ENCODE measurements around the gene EFL1.
"Not testable (repeated sequence)": the region's sequence is repeated elsewhere in the genome, so short reads cannot be mapped to it uniquely, and the experiment has no call there.

DNA sequence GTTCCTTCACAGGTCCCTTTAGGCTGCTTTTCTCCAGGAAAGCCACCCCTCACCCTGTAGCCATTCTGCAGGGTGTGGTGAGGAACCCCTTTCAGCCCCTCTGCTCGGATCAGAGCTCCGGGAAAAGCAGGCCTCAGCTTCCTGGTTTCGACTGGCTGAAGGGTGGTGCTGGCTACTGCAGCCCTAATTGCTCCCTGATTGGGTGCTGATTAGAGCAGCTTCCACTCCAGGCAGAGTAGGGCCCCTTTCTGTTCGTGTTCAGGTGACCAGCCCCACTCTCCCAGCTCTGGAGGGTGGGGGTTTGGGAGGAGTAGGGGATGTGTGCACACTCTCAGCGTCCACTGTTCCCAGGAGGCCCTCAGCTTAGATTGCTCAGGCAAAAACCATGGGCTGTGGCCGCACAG, 37.0 kb upstream of the EFL1 start:
- TF ChIP-seq, protein P1, sequence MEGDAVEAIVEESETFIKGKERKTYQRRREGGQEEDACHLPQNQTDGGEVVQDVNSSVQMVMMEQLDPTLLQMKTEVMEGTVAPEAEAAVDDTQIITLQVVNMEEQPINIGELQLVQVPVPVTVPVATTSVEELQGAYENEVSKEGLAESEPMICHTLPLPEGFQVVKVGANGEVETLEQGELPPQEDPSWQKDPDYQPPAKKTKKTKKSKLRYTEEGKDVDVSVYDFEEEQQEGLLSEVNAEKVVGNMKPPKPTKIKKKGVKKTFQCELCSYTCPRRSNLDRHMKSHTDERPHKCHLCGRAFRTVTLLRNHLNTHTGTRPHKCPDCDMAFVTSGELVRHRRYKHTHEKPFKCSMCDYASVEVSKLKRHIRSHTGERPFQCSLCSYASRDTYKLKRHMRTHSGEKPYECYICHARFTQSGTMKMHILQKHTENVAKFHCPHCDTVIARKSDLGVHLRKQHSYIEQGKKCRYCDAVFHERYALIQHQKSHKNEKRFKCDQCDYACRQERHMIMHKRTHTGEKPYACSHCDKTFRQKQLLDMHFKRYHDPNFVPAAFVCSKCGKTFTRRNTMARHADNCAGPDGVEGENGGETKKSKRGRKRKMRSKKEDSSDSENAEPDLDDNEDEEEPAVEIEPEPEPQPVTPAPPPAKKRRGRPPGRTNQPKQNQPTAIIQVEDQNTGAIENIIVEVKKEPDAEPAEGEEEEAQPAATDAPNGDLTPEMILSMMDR (IDR thresholded peaks at IDR 0.05), result not testable (repeated sequence)
- TF ChIP-seq POLR2A (IDR thresholded peaks at IDR 0.05), result not testable (repeated sequence)
